KOPT-K1 (cell line): ENCODE data around the gene FOXN1.

ENCODE experiments used
- H3K27ac ChIP-seq: fragments of 200-600 bp; sonication (generic); 2 replicates; pipeline ENCODE4 v1.5.1; 2016; ENCODE audit warnings: antibody characterized with exemption, mild to moderate bottlenecking, low read depth, low read length; ENCODE audit not compliant: poor library complexity, severe bottlenecking
- H3K36me3 ChIP-seq: fragments of 200-600 bp; sonication (generic); 2 replicates; pipeline ENCODE4 v1.5.1; 2017; ENCODE audit warnings: antibody characterized with exemption, mild to moderate bottlenecking, low read length, moderate library complexity; ENCODE audit not compliant: insufficient read depth
- H3K9me3 ChIP-seq: fragments of 200-600 bp; sonication (generic); 2 replicates; pipeline ENCODE4 v1.5.1; 2017; ENCODE audit warnings: antibody characterized with exemption, low read length, mild to moderate bottlenecking; ENCODE audit not compliant: insufficient read depth, poor library complexity, severe bottlenecking

The FOXN1 gene

DNA sequence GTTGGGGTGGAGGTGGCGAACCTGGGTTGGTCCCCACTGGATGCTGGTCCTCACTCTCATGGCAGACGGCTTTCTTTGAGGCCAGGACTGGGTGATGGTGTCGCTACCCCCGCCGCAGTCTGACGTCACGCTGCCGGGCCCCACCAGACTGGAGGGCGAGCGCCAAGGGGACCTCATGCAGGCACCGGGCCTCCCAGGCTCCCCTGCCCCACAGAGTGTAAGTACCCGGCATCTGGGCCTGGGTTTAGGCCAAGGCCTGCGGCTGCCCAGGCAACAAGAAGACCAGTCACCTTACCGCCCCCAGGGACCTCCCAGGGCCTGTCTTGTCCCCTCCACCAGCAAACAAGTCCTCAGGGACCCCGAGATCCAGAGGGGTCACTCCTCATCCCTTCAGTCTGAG is 17.7 kb downstream of the FOXN1 start:
- Histone ChIP-seq H3K27ac (no peak overlapping the region), H3K36me3 (no peaks in the 10 kb centered on the region), H3K9me3 (no peaks in the 10 kb centered on the region)

- Histone ChIP-seq H3K27ac (no peak overlapping the region), H3K36me3 (no peaks in the 10 kb centered on the region), H3K9me3 (no peaks in the 10 kb centered on the region)
Observed at GRCh38 chr17:28524476-28525424, 18.6 kb downstream of the FOXN1 start.

DNA sequence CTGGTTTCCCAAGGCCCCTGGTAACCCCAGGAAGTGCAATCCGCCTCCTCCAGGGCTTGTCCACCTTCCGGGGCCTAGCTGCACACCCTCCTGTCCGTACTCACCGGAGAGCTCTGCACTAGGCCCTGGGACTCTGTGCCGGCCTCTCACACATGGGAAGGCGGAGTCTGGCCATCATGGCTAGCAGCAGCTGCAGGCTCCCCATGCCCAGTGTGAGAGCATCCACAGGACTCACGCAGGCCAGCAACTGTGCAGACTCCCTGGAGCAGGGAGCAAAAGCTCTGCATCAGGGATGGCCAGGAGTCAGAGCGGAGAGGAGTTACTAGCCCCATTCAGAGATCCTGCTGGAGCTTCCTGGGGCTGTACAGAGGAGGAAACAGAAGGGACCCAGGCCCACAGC is 20.2 kb downstream of the FOXN1 start:
- H3K9me3 ChIP-seq, result no peaks in the 10 kb centered on the region
- H3K27ac ChIP-seq, result no peak overlapping the region
- H3K36me3 ChIP-seq, result no peaks in the 10 kb centered on the region

DNA sequence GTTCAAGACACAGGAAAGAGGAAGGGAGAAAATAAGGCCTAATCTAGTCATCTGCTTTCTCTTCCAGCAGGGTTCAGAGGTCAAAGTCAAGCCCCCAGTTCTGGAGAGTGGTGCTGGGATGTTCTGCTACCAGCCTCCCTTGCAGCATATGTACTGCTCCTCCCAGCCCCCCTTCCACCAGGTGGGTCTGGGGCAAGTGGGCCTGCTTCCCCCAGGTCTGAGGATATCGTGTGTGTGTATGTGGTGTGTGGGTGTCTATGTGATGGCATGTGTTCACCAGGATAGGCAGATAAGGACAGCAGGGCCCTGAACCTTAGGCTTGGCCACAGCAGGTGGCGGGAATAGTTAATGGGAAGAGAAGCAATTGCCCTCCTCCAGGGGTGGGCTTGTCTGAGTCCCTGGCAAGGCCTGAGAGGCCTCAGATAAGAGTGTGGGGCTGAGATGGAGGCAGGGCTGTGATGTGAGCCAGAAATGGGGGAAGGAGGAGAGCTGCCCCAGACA is 21.1 kb downstream of the FOXN1 start:
- Histone ChIP-seq H3K36me3 (no peaks in the 10 kb centered on the region), H3K27ac (no peak overlapping the region), H3K9me3 (no peaks in the 10 kb centered on the region)

DNA sequence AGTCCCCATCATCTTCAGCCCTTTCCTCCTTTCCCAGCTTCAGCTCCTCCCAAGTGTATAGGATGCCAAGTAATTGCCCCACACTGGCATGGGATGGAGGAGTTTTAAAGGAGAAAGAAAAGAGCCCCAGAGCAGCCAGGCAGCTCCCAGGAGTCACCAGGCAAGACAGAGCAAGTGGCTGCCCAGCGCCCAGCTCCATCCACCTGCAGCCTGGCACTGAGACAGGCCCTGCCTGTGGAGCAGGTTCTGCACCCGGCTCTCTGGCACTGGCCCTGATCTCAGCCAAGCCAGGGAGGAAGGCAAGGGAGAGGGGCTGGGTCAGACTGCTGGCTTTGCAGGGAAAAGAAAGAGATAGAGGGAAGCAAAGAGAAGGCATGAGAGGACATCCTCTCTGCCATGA is 21.7 kb downstream of the FOXN1 start:
- no peaks in the 10 kb centered on the region for H3K9me3 ChIP-seq
- no peak overlapping the region for H3K27ac ChIP-seq
- H3K36me3 ChIP-seq, result no peaks in the 10 kb centered on the region

DNA sequence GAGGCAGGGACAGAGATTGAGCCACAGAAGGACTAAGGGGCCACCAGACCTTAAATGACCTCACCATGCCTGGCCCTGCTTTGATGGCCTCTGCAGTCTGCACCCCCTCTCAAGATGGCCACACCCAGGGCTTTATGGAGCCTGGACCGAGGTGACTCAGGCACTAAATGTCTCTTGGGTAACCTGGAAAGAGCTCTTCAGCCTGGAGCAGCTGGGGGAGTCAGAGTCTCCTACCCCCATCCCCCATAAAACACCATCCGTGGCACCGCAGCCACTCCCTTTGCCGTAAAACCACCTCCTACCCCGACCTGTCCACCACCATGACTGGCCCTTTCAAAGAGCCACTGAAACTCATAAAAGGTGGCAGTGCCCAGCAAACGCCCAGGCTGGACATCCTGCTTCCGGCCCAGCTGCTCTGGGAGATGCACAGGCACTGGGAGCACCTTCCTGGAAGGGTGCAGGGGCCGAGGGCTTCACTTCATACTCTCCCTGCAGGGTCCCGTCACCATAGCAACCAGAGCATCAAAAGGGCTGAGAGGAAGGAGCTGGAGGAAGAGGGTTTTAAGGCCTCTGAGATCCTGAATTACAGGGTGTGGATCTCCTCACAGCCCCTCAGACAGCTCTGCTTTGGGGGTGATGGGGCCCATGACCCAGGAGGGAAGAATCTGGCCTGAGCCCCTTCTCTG is 22.3 kb downstream of the FOXN1 start:
- Histone ChIP-seq H3K27ac (no peak overlapping the region), H3K9me3 (no peaks in the 10 kb centered on the region), H3K36me3 (no peaks in the 10 kb centered on the region)

DNA sequence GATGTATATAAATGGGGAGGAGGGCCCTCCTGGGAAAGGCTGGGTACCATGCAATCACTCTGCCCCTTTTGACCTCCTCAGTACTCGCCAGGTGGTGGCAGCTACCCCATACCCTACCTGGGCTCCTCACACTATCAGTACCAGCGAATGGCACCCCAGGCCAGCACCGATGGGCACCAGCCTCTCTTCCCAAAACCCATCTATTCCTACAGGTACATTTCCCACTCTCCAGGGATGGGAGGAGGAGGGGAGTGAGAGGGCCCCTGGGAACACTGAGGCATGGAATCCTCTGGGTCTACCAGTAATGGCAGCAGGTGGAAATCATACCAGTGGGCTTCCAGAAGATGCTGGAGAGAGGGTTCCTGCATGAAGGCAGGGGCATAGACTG is 22.9 kb downstream of the FOXN1 start:
- no peaks in the 10 kb centered on the region for H3K9me3 ChIP-seq
- no peak overlapping the region for H3K27ac ChIP-seq
- H3K36me3 ChIP-seq, result no peaks in the 10 kb centered on the region

DNA sequence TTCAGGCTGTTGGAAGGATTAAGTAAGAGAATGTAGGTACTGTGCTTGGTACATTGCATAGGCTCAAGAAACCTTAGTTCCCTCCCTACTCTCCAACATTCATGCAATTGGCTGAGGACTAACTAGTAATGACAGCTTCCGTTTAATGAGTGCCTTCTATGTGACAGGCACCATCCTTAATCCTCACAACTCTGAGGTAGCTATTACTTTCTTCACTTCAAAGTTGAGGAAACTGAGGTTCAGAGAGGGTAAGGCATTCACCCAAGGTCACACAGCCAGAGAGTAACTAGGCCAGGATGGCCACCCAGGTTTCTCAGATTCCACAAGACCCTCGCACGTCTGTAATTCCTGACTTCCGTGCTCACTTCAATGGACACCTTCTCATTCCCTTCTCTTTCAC is 24.1 kb downstream of the FOXN1 start:
- Histone ChIP-seq H3K9me3 (no peaks in the 10 kb centered on the region), H3K36me3 (no peaks in the 10 kb centered on the region), H3K27ac (no peak overlapping the region)

GRCh38 chr17:28530926-28531325 is 24.8 kb downstream of the FOXN1 start:
- H3K9me3 ChIP-seq, result no peaks in the 10 kb centered on the region
- no peaks in the 10 kb centered on the region for H3K36me3 ChIP-seq
- no peak overlapping the region for H3K27ac ChIP-seq

DNA sequence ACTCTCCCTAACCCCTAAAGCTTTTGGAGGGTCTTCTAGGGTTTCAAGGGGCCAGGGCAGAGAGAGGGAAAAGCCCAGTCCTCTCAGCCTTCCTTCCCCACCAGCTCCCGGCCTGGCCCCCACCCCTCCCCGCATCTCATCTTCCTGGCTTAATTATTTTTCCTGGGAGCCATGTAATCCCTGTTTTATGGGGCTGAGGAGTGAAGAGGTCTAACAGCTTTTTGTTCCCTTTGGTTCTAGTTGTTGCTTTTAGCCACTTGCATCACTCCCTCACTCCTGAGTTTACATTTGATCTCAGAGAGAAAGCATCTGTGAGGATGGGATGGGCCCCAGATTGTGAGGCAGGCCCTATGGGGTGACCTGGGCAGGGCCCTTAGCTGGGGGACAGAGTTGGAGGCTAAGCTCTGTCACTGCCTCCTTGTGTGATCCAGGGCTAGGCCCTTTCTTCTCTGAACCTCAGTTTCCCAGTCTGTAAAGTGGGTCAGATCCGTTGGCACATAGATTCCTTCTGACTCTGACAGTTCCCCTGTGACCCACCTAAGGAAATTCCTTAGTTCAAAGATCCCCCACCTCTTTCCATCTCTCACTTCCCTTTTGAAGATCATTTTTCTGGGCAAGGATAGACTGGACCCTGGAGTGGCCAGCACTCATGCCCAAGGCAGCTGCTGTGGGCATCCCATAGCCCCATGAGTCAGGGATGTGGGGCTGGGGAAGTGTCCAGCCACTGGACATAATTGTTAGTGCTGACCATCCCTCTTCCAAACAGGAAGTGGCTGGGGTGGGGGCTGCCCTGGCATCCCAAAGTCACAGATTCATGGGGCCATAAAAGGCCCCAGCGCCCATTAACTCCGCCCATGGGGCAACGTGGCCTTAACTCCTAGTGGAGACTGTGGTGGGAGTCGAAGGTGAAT is 26.2 kb downstream of the FOXN1 start:
- H3K9me3 ChIP-seq, result no peaks in the 10 kb centered on the region
- H3K36me3 ChIP-seq, result no peaks in the 10 kb centered on the region
- H3K27ac ChIP-seq, result no peak overlapping the region

DNA sequence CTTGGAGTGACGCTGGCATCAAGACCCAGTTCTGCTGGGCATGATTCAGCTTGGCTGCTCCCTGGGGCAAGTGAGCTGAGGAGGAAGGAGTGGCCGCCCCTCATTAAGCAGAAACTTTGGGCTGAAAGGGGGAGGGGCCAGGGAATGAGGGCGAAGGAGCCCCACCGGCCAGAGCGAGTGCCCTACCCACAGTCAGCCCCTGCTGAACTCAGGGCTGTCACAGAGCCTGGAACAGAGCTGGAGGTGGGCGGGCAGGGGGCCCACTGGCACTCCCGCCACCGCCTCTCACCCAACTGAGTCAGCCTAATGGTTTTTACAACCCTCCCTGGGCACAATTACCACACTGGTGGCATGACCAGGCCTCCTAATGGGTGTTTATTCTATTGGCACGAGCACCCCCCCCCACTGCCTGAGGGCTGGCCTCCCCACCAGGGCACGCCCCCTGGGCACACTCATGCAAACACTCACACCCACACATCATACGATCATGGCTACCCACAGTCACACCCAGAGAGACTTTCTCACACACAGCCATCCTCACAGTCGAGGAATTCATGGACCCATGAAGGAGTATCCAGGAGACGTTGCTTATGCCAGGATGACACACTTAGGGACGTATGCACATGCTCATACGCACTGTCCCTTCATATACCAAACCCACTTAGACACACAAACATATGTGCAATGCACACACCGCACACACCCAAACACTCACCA is 27.1 kb downstream of the FOXN1 start:
- Histone ChIP-seq H3K9me3 (no peaks in the 10 kb centered on the region), H3K36me3 (no peaks in the 10 kb centered on the region), H3K27ac (no peak overlapping the region)

GRCh38 chr17:28534740-28535375 is 28.7 kb downstream of the FOXN1 start:
- Histone ChIP-seq H3K36me3 (no peaks in the 10 kb centered on the region), H3K27ac (no peak overlapping the region), H3K9me3 (no peaks in the 10 kb centered on the region)

DNA sequence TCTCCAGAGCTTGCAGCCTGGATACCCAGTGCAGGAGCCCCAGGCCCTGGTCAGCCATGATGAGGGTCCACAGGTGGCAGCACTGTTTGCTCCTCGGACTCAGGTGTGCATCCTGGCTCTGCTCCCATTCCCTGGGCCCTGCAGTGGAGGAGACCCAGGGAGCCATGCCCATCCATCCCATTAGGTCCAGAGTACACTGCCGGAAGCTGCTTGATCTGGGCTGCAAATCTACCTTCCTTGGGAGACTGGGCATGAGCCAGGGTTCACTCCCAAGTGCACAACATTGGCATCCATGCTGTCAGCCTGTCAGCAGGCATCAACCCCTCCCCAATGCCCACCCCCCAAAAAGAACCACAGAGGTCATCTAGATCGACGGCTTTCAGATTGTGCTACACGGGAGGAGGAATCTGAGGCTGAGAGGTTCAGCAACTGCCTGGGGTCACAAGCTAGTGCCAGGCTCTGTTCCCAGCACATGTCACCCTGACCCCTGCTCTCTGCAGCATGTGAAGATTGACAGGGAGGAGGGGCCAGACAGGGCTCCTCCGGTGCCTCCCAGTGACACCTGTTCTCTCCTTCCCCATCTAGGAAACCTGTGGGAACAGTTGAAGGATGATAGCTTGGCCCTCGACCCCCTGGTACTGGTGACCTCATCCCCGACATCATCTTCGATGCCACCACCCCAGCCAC is 30.5 kb downstream of the FOXN1 start:
- Histone ChIP-seq H3K36me3 (no peaks in the 10 kb centered on the region), H3K9me3 (no peaks in the 10 kb centered on the region), H3K27ac (no peak overlapping the region)
